Stimulated activated CD4-positive, alpha-beta T cell treated with anti-CD3 and anti-CD28 coated beads, Interleukin-1b, Interleukin-23, amount 100 ng/mL, for 4 hours (primary cell): ENCODE measurements around the gene SPDYE16.
"Not testable (repeated sequence)": the region's sequence is repeated elsewhere in the genome, so short reads cannot be mapped to it uniquely, and the experiment has no call there.

Source experiments
- DNase-seq, 2 donors: peaks; one replicate each; pipeline ENCODE4 v3.0.0-alpha.2; 2020; ENCODE audit warnings: low read depth in 2 of 2

SPDYE16 gene

GRCh38 chr7:76543197-76543596 lies at the start of gene SPDYE16:
SPDYE16 (minus strand) TSS chr7:76543297; CDS start chr7:76541459, 1,838 bp downstream.
- DNase-seq: not testable (repeated sequence)

- not testable (repeated sequence) for DNase-seq
Measured at GRCh38 chr7:76592694-76593093, 49.6 kb upstream of the SPDYE16 start.

GRCh38 chr7:76591602-76592304 lies 48.7 kb upstream of the SPDYE16 start:
- not testable (repeated sequence) for DNase-seq

- not testable (repeated sequence) for DNase-seq
Measured at GRCh38 chr7:76591033-76591432, 47.9 kb upstream of the SPDYE16 start.

- not testable (repeated sequence) for DNase-seq
Measured at GRCh38 chr7:76588586-76588985, 45.5 kb upstream of the SPDYE16 start.

GRCh38 chr7:76586585-76587315 lies 43.7 kb upstream of the SPDYE16 start:
- DNase-seq: not testable (repeated sequence)

GRCh38 chr7:76583636-76584281 lies 40.7 kb upstream of the SPDYE16 start:
- not testable (repeated sequence) for DNase-seq

GRCh38 chr7:76582848-76583631 lies 39.9 kb upstream of the SPDYE16 start:
- DNase-seq: not testable (repeated sequence)

- not testable (repeated sequence) for DNase-seq
Measured at GRCh38 chr7:76575919-76576655, 33.0 kb upstream of the SPDYE16 start.

- DNase-seq: not testable (repeated sequence)
Measured at GRCh38 chr7:76575431-76575830, 32.3 kb upstream of the SPDYE16 start.

- DNase-seq: not testable (repeated sequence)
Measured at GRCh38 chr7:76572296-76572695, 29.2 kb upstream of the SPDYE16 start.

GRCh38 chr7:76570324-76570775 lies 27.3 kb upstream of the SPDYE16 start:
- not testable (repeated sequence) for DNase-seq

- DNase-seq: not testable (repeated sequence)
Measured at GRCh38 chr7:76568742-76569141, 25.6 kb upstream of the SPDYE16 start.

- not testable (repeated sequence) for DNase-seq
Measured at GRCh38 chr7:76567753-76568152, 24.7 kb upstream of the SPDYE16 start.

GRCh38 chr7:76567311-76567710 lies 24.2 kb upstream of the SPDYE16 start:
- DNase-seq: not testable (repeated sequence)

- DNase-seq: not testable (repeated sequence)
Measured at GRCh38 chr7:76565001-76565400, 21.9 kb upstream of the SPDYE16 start.

- DNase-seq: not testable (repeated sequence)
Measured at GRCh38 chr7:76561342-76561741, 18.2 kb upstream of the SPDYE16 start.

GRCh38 chr7:76560157-76560556 lies 17.1 kb upstream of the SPDYE16 start:
- not testable (repeated sequence) for DNase-seq

- not testable (repeated sequence) for DNase-seq
Measured at GRCh38 chr7:76559685-76560084, 16.6 kb upstream of the SPDYE16 start.

- DNase-seq: not testable (repeated sequence)
Measured at GRCh38 chr7:76551992-76552391, 8.9 kb upstream of the SPDYE16 start.

GRCh38 chr7:76549855-76550248 lies 6.8 kb upstream of the SPDYE16 start:
- not testable (repeated sequence) for DNase-seq
